ENCODE measurements around the gene CDK16. TPM values are rescaled to one million over a fixed set of nuclear protein-coding genes. Genes with fewer than 3 reads are reported as not detected.

CDK16 gene
- total and polyA plus RNA-seq, 9 of the 15 experiments (the other 6 are each of a cell fraction or from before 2014, with no cell fraction given) = 3.9 to 104 (median 57.5) TPM

- FAIRE-seq = no peak
Measured at GRCh38 chrX:47179221-47179927, 39.1 kb upstream of the CDK16 start.

More at GRCh38 chrX:47179221-47179927, 39.1 kb upstream of the CDK16 start:
- CTCF ChIA-PET (ENCODE audit: low intra/inter-chr PET ratio) = interaction anchor here (0.5 kb wide), 1 partner anchor 9 kb away, joined by 4 read pairs; no protein-coding TSS in a partner anchor
- H4K20me1 ChIP-seq (replicated peaks; ENCODE audit: control insufficient read depth, insufficient read depth, low read length) = peaks cover 4% of the 10 kb centered on the region; the same call in 1 of the 2 replicates
- ATAC-seq (no peak), DNase-seq (ENCODE audit: extremely low read depth in 1 of 4, low spot score in 3 of 4) (no peak)
- WGBS (ENCODE audit: insufficient coverage, low coverage, missing lambda C conversion rate) = 100% methylated on average over 5 of the region's 14 CpGs
- TF ChIP-seq ZNF77 (CRISPR knock-in tag; IDR thresholded peaks at IDR 0.05) = no peak
- no peak for TF ChIP-seq U2AF2 (optimal IDR thresholded peaks at IDR 0.05; ENCODE audit: low read depth, low read length)
- no peak for TF ChIP-seq SREBF1 (IDR thresholded peaks at IDR 0.05; ENCODE audit: borderline replicate concordance, low read depth, low read length)
- no peak for TF ChIP-seq TFAP4 (CRISPR knock-in tag; IDR thresholded peaks at IDR 0.05; ENCODE audit: borderline replicate concordance)
- no peak for TF ChIP-seq NUFIP1 (IDR thresholded peaks at IDR 0.05; ENCODE audit: partially characterized antibody)
- no peak for TF ChIP-seq DDX20 (tag; IDR thresholded peaks at IDR 0.05; ENCODE audit: low read depth)
- TF ChIP-seq MTA1 (IDR thresholded peaks at IDR 0.05; ENCODE audit: borderline replicate concordance) = no peak
- no peak for TF ChIP-seq TBL1XR1 (IDR thresholded peaks at IDR 0.05; ENCODE audit: low read length in 2 of 2)
- no peak for TF ChIP-seq MAX (CRISPR knock-in tag; IDR thresholded peaks at IDR 0.05)
- no peak for TF ChIP-seq XRCC4 (IDR thresholded peaks at IDR 0.05; ENCODE audit: extremely low read depth, insufficient read depth, insufficient read length)
- TF ChIP-seq, protein P1, sequence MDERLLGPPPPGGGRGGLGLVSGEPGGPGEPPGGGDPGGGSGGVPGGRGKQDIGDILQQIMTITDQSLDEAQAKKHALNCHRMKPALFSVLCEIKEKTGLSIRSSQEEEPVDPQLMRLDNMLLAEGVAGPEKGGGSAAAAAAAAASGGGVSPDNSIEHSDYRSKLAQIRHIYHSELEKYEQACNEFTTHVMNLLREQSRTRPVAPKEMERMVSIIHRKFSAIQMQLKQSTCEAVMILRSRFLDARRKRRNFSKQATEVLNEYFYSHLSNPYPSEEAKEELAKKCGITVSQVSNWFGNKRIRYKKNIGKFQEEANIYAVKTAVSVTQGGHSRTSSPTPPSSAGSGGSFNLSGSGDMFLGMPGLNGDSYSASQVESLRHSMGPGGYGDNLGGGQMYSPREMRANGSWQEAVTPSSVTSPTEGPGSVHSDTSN (CRISPR knock-in tag; IDR thresholded peaks at IDR 0.05; ENCODE audit: low read depth) = no peak
- TF ChIP-seq, protein P1 (tag; conservative IDR thresholded peaks at IDR 0.05; ENCODE audit: low read depth) = no peak
- no peak overlapping the region for H3K9ac ChIP-seq (ENCODE audit: insufficient read depth in 1 of 2, low read depth in 2 of 2, low read length in 2 of 2)
- POLR2A ChIA-PET = no interaction called here
- no peaks in the 10 kb centered on the region for H3K27me3 ChIP-seq (ENCODE audit: control insufficient read depth in 2 of 2, insufficient read depth in 2 of 2, low read length in 2 of 2)
- H2AFZ ChIP-seq (ENCODE audit: low read depth, low read length) = no peak overlapping the region
- H3K4me1 ChIP-seq (replicated peaks in 1 of 2; ENCODE audit: control insufficient read depth in 2 of 2, insufficient read depth in 2 of 2, low read length in 2 of 2) = no peaks in the 10 kb centered on the region
- H3K36me3 ChIP-seq (ENCODE audit: control insufficient read depth, insufficient read depth, low read length) = peaks cover 78% of the 10 kb centered on the region; the same call in 2 of the 3 replicates
- H3K9me3 ChIP-seq (replicated peaks; ENCODE audit: control insufficient read depth, insufficient read depth, low read depth, low read length) = no peaks in the 10 kb centered on the region
- no peaks in the 10 kb centered on the region for H3K79me2 ChIP-seq (ENCODE audit: control insufficient read depth, insufficient read depth, low read length)
- no peak overlapping the region for H3K27ac ChIP-seq (ENCODE audit: extremely low read depth, low read depth, low read length)
- no peak overlapping the region for H3K4me2 ChIP-seq (ENCODE audit: insufficient read depth, low read length)
- H3K9me1 ChIP-seq (ENCODE audit: control insufficient read depth, insufficient read depth, low read length) = no peaks in the 10 kb centered on the region
- in situ Hi-C loops (cut with MboI) = no loop called here
- BruUV-seq (replicated peaks) = no TSS peak
- intact Hi-C loops (cut with micrococcal nuclease) = no loop called here
- H3K4me3 ChIP-seq = no peak overlapping the region
